HCT116 (cell line): ENCODE data around the gene ANXA6.

Experiments
- EZH2 ChIP-seq: fragments of 200-600 bp; sonication (generic); IDR thresholded peaks from 2 replicates; pipeline ENCODE4 v1.6.1; 2017; ENCODE audit warnings: antibody characterized with exemption, mixed run types
- POLR2A ChIP-seq: IDR thresholded peaks from 2 replicates; pipeline ENCODE4 v1.7.0; 2011; ENCODE audit warnings: borderline replicate concordance; ENCODE audit not compliant: insufficient read depth, insufficient read length; ENCODE audit errors: extremely low read depth
- SIN3A ChIP-seq: IDR thresholded peaks from 2 replicates; pipeline ENCODE4 v1.6.1; 2012; ENCODE audit warnings: low read depth
- SRF ChIP-seq: IDR thresholded peaks from 2 replicates; pipeline ENCODE4 v1.6.1; 2012; ENCODE audit warnings: low read depth
- TF ChIP-seq, protein P1 (sequence below), 3 experiments: fragments of 200-600 bp in 1 of 3; sonication (generic) in 1 of 3; IDR thresholded peaks in 2 of 3; conservative IDR thresholded peaks in 1 of 3; 2 replicates each; pipeline ENCODE4 v1.5.1; 2012 to 2017; ENCODE audit warnings: low read depth in 2 of 3, low read length in 2 of 3, antibody characterized with exemption in 1 of 3, borderline replicate concordance in 1 of 3, control low read depth in 1 of 3, mild to moderate bottlenecking in 1 of 3, mixed read lengths in 1 of 3, mixed run types in 1 of 3, moderate library complexity in 1 of 3; ENCODE audit not compliant: insufficient read depth in 1 of 3

DNA sequence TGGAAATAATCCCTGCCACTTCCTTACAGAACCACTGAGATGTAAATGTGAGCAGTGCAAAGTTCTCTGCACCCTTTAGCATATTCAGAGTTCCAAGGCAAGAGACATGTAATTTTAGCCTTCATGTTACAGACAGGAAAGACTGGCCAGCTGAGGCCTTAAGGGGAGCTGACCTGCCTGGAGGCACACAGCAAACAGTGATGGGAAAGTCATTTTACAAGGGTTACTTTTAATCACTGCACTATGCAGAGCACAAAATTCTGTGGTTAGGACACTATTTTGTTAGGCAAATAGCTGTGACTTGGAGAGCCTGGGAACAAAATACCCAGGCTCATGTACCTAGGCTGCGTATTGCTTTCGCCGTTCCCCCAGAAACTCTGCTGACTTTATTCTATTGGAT, 46.6 kb downstream of the ANXA6 start:
- TF ChIP-seq, protein P1, sequence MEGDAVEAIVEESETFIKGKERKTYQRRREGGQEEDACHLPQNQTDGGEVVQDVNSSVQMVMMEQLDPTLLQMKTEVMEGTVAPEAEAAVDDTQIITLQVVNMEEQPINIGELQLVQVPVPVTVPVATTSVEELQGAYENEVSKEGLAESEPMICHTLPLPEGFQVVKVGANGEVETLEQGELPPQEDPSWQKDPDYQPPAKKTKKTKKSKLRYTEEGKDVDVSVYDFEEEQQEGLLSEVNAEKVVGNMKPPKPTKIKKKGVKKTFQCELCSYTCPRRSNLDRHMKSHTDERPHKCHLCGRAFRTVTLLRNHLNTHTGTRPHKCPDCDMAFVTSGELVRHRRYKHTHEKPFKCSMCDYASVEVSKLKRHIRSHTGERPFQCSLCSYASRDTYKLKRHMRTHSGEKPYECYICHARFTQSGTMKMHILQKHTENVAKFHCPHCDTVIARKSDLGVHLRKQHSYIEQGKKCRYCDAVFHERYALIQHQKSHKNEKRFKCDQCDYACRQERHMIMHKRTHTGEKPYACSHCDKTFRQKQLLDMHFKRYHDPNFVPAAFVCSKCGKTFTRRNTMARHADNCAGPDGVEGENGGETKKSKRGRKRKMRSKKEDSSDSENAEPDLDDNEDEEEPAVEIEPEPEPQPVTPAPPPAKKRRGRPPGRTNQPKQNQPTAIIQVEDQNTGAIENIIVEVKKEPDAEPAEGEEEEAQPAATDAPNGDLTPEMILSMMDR (IDR thresholded peaks at IDR 0.05 in 2 of 3, conservative IDR thresholded peaks at IDR 0.05 in 1 of 3; ENCODE audit: borderline replicate concordance in 1 of 3, insufficient read depth in 1 of 3, low read depth in 2 of 3, low read length in 2 of 3): no peak
- TF ChIP-seq POLR2A (no peak), SRF (no peak), SIN3A (no peak), EZH2 (no peak)
